IPS DF 4.7 (cell line): Measurements from ENCODE around the gene POU2AF2.
"Not testable (repeated sequence)": the region's sequence is repeated elsewhere in the genome, so short reads cannot be mapped to it uniquely, and the experiment has no call there.

Experiments
- DNase-seq: peaks from one replicate; pipeline ENCODE4 v3.0.0-alpha.2; 2013; ENCODE audit warnings: low spot score; ENCODE audit errors: extremely low read depth

POU2AF2 gene

DNA sequence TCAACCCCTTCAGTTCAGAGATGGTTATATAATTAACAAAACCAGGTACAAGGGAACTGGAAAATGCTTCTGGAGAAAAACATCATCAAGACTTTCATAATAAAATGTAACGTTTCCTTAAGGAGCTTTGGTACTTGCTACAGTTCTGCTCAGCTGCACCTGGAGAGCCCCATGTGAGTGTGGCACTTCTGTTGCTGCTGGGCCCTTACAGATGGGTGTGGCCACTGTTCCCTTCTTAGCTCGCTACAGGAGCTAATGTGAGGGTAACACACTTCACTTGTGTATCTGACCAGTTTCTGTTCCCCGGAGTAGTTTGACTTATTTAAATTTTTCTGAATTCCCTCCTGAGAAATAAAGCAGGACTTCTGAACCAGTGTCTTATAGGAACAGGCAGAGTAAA lies 56.8 kb downstream of the POU2AF2 start:
- no peak for DNase-seq

DNA sequence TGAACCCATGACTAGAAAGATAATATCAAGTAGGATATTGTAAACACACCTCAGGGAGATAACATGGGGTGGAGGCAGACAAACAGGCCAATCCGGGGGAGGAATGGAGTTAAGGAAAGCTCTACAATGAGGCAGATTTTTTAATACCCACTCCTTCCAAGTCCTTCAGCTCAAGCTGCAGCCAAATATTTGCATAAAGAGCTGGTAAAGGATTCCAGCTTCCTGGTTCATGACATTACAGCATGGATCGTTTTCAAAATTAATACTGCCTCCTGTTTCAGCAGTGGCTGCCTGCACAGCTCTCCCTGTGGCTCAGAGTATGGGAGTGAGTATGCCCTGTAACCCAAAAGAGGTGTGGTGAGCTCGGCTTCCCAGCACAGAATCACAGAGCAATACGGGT lies 57.9 kb downstream of the POU2AF2 start:
- no peak for DNase-seq

DNA sequence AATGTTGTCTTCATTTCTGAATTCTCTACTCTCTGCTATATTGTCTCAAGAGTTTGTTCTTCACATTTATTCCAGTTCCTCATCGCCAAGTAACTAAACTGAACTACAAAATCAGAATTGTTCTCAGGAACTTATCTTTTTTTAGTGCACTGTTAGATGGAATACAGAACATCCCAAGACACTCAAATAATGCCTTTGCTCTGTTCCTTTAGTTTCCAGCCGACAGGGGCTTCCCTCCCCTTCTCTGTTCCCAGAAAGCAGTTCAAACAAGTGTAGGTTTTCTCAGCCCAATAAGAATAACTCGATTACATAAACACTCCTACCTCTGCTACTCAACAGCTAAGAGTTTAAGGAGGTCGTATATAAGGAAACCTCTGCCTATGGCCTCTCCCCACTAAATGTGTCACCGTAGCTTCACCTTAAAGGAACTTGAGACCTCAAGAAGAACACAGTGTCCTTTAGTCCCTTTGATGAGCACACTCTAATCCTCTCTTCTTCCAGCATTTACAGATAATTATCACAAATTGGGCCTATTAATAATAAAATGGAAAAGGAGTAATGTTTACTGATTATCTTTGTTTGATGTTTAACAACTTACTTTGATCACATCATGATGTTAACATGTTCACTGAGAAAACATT lies 59.8 kb downstream of the POU2AF2 start:
- no peak for DNase-seq

DNA sequence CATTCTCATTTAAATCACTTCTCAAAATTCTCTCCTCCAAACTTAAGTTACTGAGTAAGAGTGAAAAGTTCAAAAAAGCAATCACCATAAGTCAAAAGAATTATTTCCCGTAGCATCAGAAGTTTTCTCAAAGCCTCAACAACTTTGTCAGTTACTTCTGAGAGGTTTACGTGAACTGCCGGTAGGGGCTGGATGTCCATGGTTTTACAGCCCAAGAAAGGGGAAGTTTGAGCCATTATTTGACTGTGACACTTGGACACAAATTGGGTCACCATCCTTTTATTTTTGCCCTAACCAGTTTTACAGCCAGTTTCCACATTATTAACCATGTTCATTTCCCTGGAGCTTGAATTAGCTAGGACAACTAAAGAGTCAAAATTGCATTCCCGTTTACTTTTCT lies 60.4 kb downstream of the POU2AF2 start:
- no peak for DNase-seq

DNA sequence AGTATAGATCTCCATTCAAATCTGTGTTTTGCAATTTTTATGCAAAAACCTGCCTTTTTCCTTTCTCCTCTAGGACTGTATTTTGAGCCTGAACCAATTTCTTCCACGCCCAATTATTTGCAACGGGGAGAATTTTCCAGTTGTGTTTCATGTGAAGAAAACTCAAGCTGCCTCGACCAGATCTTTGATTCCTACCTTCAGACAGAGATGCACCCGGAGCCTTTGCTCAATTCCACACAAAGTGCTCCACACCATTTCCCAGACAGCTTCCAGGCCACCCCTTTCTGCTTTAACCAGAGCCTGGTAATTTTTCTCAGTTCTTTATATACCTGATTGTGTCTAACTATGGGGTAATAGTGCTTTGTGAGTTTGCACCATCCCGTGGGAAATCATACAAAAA lies 60.8 kb downstream of the POU2AF2 start:
- DNase-seq: no peak

DNA sequence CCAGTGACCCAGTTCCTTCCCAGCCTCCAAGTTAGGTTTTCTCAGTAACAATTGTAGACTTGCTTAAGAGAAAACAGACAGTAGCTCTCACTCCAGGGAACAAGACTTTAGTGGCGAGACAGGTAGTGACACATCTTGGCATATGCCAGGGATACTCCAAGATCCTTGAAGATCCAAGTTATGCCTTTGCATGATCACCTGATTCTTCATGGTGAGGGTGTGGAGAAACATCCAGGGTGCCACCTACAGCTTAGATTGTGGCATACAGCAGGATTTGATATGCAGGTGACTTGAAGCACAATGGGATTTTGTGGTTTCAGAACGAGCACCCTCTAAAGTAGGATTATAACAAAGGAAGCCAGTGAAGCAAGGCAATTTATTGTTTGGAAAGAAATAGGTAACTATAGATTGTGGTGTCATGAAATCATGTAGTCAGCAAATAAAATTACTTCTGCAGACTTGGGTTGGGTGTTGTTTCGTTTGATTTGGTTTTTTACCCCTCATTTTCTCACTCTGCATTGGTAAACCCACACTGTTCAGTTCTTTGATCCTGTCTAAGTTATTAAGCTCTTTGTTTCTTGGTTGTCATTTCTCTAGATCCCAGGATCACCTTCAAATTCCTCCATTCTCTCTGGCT lies 62.1 kb downstream of the POU2AF2 start:
- no peak for DNase-seq

DNA sequence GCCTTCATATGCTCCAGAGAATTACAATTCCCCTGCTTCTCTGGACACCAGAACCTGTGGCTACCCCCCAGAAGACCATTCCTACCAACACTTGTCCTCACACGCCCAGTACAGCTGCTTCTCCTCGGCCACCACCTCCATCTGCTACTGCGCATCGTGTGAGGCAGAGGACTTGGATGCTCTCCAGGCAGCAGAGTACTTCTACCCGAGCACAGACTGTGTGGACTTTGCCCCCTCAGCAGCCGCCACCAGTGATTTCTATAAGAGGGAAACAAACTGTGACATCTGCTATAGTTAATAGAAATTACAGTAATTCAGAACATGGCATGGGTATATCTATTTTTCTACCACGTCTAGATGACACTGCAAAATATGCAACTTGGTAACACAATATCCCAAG lies 62.6 kb downstream of the POU2AF2 start:
- no peak for DNase-seq

DNA sequence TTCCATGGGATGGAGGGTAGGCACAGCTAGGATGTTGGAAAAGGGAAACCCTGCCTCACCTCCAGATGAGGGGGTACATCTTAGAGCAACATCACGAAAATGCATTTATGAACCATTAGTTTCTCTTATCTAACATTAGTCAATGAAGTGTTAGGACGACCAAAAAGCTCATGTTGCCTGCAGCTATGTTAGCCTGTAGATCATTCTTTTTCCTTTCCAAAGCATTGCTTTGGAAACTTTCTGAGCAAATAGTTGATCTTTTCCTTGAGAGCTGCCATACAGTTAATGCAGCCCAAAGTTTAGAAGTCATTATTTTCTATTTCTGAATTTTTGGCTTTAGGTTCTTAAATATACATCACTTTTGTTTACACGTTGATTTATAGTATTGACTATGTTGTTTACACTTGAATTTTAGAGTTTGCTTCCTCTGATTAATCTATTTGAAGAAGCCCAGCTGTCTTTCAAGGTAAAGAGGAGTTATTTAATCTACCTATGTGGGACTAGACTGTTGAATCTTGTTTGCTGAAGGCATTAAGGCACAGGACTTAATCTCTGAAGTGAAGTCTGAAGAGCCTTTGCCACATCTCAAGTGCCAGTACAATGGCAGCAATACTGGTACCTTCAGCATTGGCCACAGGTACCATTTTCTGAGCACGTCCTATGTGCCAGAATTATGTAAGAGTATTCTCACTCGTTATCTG lies 63.8 kb downstream of the POU2AF2 start:
- no peak for DNase-seq

DNA sequence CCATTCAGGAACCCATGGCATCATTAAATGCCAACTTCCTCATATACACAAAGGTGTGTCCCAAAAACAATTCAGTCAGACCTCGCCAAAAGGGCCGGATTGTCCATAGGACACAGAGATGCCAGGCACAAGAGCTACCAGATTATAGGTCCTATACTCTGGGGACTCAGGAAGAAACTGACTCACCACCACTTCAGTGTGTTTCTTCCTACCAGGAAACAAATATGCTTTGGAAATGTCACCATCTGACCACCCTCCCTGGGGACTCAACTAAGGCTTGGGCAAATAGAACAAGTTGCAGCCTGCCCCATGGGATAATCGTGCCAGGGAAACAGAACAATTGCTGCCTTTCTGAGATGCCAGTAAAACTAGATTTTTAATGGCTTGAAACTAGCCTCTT lies 64.6 kb downstream of the POU2AF2 start:
- DNase-seq: no peak

DNA sequence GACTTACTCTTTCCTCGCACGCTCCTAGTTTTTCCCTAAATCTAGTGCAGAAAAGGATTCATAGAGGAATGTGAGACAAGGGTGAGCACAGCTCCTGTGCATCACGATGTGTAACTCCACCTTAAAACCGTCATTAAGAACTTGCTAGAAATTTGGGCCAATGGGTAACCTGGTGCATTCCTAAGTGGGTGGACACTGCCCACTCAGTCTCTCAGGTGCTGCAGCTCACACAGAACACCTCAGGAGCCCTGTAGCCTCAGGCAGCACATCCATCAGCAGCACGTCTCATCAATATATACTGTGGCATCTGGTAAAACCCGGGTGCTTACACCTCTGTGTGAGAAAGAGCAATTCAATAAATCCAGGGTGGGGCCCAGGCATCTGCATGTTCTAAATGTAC lies 65.2 kb downstream of the POU2AF2 start:
- no peak for DNase-seq

DNA sequence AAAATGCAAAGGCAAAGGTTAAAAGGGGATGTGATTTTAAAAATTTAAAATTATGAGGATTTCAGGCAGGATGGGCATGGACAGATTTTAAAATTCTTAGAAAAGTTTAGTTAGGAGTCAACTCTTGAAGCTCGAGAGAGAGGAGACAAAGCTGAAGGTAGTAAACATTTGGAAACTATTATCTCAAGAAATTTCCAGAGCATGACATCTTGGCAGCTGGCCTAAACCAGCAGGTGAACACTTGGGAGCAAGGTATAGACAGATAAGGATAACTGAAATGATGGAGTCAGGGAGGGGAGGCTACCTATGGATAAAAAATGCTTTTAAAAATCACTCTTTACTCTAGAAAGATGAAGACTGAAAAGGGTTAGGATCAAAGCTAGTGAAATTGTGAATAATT lies 66.6 kb downstream of the POU2AF2 start:
- DNase-seq: no peak

DNA sequence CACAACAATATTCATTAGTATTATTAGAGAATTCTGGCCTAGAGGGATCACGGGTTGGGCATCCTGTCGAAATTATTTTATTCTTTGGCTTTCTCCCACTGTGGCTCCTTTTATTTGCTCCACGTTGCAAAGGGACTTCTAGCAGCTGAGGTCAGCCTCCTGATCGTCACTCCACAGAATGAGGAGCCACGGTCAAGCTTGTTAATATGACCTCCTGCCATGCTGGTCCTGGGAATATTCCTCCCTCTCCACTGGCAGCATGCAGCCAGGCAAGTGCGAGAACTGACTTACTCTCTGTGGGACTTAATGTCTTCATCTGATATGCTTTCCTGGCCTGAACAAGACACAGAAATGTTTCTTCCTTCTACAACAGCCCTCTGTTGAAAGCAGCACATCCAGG lies 73.8 kb downstream of the POU2AF2 start:
- no peak for DNase-seq

DNA sequence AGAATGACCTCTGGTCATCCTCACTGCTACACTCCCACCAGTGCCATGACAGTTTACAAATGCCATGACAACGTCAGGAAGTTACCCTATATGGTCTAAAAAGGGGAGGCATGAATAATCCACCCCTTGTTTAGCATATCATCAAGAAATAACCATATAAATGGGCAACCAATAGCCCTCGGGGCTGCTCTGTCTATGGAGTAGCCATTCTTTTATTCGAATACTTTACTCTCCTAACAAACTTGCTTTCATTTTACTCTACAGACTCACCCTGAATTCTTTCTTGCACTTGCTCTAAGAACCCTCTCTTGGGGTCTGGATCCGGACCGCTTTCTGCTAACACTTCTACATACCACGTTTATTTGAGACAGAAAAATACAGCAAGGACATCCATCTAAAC lies 74.7 kb downstream of the POU2AF2 start:
- not testable (repeated sequence) for DNase-seq

DNA sequence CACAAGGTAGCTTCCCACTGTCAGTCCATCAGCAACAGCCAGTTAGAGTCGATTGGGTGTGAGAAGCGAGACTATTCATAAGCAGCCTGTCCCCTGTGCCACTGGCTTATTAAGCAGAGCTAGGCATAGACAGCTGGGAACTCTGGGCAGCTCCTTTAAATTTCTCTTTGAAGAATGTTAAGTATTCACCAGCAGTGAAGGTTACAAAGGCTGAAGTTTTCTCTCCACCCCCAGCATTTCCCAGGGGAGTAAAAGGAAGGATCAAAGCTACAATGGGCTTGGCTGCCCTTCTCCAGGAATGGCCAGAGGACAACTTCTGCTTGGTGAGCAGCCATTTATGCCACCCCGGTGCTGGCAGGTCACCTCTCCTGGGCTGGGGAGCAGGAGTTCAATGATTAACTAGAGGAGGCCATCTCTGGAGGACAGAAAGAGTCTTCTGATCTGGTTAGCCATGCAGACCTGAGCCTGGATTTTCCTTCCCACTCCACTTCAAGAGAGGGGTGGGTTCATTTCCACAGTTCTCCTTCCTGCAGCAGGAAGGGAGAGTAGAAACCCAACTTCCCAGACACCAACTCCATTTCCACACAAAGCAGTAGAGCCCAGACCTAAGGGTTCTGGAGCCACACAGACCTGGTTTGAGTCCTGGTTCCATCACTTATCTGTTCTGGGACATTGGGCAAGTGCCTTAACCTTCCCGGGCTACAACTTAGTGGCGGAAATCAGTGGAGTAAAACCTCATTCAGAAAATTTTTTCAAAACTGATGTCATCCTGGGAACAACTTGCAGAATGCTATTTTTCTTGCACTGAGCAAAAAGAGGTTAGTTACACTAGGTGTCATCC lies 75.4 kb downstream of the POU2AF2 start:
- no peak for DNase-seq

DNA sequence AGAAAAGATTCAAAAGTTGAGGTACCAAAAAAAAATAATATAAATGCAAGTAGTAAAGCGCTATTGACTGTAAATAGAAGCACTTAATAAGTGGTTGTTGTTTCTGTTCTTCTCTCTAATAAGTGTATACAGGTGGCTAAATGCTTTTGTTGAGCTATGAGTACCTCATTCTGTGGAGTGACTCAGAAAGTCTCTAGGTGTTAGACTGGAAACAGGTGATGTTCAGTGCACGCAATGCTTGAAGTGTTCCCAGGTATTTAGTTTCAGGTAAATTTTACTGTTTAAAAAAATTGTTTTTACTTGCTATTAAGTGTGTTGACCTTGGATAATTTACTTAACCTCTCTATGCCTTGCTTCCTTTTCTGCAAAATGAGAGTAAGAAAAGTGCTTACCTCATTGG lies 77.0 kb downstream of the POU2AF2 start:
- DNase-seq: no peak

DNA sequence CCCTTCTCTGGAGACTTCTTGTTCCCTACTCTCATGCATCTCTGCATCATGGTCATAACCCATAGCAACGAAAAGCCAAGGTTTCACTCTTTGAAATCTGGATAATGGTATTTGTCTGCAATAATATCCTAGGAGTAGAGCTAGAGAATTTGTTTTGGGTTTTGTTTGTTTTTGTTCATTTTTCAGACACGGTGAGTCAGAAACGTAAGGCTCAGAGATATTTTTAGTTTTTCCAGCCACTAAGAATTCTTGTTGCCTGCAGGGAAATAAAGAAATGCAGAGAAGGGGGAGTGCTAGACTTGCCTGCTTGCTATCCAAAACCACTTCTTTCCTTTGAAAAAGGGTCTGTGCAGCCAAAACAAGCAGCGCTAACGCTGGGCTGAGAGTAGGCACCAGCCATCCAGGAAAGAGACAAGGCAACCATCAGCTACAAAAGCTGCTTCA lies 78.8 kb downstream of the POU2AF2 start:
- no peak for DNase-seq

DNA sequence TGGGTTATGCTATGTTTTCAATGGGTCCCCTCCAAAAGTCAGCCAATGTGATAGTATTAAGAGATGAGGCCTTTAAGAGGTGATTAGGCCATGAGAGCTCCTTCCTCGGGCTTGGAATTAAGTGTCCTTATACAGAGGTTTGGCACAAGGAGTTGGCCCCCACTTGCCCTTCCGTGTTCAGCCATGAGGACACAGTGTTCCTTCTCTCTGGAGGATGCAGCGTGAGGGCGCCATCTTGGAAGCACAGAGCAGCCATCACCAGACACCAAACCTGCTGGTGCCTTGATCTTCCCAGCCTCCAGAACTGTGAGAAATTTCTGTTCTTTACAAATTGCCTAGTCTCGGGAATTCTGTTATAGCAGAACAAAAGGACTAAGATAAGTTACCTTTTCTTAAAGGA lies 79.7 kb downstream of the POU2AF2 start:
- DNase-seq: no peak

DNA sequence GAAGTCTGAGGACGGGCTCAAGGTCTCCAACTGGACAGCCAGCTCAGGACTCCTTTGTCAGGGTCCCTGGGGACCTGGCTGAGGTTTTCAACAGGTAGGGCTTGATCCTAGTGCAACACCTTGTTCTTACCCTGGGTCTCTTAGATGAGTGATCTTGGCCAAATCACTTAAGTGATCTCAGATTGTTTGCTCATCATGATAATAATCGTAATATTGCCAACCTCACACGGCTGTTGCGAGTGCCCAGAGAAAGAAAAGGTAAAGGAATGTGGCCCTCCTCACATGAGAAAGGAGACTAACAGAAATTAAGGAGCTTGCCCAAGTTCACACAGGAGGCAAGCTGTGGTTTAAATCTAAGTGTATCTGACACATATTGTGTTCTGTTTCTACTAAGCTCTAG lies 81.3 kb downstream of the POU2AF2 start:
- DNase-seq: no peak

DNA sequence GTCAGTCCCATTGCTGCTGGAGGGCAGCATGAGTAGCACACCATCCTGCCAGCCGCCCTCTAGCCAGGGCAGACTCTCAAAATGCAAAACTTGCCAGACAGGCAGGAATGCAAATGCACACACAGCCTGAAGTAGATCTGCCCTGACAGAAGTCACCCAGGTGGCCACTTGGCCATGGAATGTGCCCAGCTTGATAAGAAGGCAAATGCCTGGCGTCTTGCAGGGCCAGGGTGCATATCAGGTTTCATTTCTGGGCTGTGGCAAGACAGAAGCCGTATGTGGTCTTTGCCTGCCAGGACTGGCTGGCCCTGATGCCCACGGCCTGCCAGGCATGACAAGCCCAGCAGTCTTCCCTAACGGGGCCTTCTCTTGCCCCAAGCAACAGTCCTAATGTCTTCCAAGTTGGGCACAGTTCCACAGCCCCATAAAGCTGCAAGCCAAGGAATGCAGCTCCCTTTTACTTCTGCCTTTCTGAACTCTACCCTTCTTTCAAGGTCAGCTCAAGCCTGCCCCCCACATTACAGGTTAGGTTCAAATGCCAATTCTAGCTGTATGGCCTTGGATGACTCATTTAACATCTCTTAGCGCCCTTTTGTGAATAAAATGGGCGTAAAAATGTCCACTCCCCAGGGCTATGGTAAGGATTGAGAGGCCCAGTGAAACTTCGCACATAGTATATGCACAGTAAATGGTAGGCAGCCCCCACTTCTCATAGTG lies 82.5 kb downstream of the POU2AF2 start:
- DNase-seq: no peak

DNA sequence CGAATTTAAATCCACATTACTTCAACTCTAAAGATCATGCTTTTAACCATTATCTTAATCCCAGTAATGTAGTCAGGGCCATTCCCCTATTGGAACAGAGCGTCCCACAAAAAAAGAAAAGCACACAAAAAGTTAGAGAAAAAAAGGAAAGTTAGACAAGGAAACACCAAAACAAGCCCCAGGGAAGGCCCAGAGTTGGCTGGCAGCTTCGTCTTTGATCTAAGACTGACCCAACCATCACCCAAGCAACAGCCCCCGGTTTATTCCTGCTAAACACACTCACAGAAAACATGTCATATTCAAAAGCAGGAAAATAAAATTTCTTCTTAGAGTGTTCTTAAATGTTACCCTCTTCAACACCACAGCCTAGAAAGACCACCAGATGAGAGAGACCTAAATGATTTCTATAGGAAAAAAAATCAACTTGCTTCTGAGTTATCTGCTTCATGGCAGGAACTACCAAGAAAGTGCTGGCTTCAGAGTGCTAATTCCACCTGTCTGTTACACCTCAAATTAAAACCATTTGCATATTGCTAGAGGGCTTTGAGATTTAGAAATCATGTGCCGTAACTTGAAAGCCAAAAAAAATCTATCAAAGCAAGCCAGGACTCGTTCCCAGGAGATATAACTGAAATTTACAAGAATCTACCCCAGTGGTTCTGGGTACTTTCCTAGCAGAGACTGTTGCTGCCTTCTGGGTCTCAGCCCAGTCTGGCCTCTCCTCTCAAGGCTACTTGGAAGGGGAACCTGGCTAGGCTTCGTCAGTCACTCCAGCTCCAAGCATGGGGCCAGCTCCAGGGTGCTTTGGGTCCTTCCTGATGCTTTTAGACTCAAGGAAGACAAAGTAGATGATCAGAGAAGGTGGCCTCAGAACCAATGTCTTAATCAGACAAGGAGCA lies 84.0 kb downstream of the POU2AF2 start:
- DNase-seq: no peak
